HFF-Myc (cell line): ENCODE measurements around the gene THOP1.

Source experiments
- DNase-seq: peaks from one replicate; pipeline ENCODE4 v3.0.0-alpha.2; 2011; ENCODE audit warnings: low read depth; ENCODE audit errors: extremely low read depth
- H3K4me3 ChIP-seq: replicated peaks from 2 replicates; pipeline ENCODE4 v1.5.1; 2011; ENCODE audit warnings: low read depth, mild to moderate bottlenecking, control low read depth, low read length
- TF ChIP-seq, protein P1 (sequence below): IDR thresholded peaks from 2 replicates; pipeline ENCODE4 v1.5.1; 2012; ENCODE audit warnings: mild to moderate bottlenecking, low read depth, low read length, control low read depth; ENCODE audit errors: missing control alignments

Gene THOP1

DNA sequence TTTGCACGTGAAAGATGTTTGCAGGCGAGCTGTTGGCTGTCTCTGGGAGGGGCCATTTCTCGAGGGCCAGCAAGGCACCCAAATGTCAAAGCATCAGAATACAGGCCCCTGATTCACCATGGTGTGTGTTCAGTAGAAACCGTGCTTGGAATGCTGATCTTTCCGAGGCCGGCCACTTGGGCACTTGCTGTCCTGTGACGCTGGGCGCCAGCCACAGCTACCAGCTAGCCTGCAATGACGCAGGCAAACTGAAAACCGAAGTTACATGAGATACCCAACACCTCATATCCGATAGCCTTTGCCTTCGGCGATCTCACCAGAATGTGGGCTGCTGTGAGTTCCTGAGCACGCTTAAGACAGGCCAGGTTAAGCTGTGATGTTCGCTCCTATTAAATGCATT, 12.0 kb downstream of the THOP1 start:
- no peak for DNase-seq
- no peak overlapping the region for H3K4me3 ChIP-seq
- TF ChIP-seq, protein P1, sequence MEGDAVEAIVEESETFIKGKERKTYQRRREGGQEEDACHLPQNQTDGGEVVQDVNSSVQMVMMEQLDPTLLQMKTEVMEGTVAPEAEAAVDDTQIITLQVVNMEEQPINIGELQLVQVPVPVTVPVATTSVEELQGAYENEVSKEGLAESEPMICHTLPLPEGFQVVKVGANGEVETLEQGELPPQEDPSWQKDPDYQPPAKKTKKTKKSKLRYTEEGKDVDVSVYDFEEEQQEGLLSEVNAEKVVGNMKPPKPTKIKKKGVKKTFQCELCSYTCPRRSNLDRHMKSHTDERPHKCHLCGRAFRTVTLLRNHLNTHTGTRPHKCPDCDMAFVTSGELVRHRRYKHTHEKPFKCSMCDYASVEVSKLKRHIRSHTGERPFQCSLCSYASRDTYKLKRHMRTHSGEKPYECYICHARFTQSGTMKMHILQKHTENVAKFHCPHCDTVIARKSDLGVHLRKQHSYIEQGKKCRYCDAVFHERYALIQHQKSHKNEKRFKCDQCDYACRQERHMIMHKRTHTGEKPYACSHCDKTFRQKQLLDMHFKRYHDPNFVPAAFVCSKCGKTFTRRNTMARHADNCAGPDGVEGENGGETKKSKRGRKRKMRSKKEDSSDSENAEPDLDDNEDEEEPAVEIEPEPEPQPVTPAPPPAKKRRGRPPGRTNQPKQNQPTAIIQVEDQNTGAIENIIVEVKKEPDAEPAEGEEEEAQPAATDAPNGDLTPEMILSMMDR = no peak

DNA sequence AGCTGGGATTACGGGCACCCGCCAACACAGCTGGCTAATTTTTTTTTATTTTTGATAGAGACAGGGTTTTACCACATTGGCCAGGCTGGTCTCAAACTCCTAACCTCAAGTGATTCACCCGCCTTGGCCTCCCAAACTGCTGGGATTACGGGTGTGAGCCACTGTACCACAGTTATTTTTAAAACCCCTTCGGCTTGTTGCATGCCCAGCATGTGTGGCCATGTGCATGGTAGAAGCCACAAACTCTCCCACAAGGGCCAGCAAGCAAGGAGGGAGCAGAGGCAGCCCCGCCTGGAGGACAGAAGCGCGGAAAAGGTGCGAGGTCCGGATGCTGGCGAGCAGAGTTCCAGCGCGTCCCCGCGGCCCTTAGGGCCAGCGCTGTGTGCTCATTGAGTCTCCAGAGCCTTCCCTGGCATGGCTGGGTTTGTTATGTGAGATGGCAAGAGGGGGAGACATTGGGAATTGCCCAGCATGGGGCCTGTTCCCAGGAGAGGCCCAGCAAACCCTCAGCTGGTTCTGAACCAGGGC, 12.9 kb downstream of the THOP1 start:
- H3K4me3 ChIP-seq = no peak overlapping the region
- no peak for DNase-seq
- TF ChIP-seq, protein P1 = no peak

DNA sequence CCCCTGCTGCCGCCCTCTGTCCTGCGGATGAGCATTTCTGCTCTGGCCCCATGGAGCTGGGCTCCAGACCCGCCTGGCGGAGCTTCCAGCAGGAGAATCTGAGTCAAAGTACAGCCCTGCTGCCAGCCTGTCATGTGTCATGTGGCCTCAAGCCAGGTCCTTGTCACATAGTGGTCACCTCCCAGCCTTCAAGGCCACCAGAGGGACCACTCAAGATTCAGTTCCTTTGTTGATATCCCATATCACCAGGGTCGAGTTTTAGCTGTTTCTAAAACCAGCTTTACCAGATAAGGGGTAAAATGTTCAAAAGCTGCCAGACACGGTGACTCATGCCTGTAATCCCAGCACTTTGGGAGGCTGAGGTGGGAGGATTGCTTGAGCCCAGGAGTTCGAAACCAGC, 13.4 kb downstream of the THOP1 start:
- H3K4me3 ChIP-seq = no peak overlapping the region
- TF ChIP-seq, protein P1 = no peak
- DNase-seq = no peak

DNA sequence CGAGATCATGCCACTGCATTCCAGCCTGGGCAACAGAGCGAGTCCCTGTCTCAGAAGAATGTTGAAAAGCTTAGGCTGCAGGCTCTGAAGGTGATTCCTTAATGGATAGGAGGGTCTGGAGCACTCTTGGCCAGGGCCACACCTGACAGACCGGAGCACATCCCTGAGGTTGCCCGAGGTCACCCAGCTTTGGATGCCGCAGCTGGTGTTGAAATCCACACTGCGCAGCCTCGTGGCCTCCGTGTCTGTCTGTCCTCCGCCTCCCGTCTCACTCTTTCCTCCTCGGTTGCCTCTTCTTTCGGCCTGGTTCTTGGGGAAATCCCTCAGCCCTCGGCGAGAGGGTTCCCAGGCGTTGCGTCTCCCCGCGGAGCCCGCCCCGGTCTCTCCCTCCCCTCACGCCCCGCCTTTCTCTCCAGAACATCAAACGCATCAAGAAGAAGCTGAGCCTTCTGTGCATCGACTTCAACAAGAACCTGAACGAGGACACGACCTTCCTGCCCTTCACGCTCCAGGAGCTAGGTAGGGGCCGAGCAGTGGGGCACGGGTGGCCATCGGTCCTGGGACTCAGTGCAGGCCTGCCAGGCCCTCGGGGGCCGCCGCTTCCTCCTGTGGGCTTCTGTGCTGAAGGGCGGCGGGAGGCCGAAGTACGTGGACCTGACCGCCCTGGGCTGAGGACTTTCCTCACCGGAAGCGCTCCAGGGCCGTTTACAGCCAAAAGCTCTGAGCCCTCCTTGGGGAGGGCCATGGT, 14.1 kb downstream of the THOP1 start:
- no peak overlapping the region for H3K4me3 ChIP-seq
- TF ChIP-seq, protein P1 = no peak
- no peak for DNase-seq

DNA sequence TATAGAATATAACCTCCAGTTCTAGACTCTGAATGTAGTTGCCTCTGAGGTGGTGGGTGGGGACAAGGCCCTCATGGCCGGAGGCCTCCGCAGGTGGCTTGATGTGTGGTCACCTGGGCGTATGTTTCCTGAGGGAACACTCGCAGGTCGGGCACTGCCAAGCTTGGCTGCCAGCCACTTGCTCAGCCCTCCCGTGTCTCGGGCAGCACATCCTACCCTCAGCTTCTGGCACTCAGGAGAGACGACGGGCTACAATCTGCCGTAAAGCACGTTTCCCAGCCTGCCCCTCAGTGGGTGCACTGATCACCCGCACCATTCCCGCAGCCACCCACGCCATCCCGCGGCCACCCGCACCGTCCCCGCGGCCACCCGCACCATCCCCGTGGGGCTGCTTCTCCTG, 15.2 kb downstream of the THOP1 start:
- no peak overlapping the region for H3K4me3 ChIP-seq
- DNase-seq = no peak
- TF ChIP-seq, protein P1 = no peak

DNA sequence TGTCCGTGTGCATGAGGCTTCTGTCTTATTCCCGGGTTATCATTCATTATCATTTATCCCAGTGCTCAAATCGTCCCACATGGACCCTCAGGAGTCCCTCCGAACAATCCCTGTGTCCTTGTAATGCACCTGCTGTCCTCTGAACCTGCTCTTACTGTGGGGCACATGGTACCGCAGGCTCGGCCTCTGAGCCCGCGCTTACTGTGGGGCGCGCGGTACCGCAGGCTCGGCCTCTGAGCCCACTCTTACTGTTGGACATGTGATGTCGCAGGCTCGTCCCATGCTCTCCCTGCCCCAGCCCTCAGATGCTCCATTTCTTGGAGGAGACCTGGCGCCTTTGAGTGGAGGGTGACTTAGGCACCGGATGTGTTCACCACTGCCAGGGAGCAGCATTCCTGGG, 17.5 kb downstream of the THOP1 start:
- no peak overlapping the region for H3K4me3 ChIP-seq
- no peak for DNase-seq
- TF ChIP-seq, protein P1 = no peak

DNA sequence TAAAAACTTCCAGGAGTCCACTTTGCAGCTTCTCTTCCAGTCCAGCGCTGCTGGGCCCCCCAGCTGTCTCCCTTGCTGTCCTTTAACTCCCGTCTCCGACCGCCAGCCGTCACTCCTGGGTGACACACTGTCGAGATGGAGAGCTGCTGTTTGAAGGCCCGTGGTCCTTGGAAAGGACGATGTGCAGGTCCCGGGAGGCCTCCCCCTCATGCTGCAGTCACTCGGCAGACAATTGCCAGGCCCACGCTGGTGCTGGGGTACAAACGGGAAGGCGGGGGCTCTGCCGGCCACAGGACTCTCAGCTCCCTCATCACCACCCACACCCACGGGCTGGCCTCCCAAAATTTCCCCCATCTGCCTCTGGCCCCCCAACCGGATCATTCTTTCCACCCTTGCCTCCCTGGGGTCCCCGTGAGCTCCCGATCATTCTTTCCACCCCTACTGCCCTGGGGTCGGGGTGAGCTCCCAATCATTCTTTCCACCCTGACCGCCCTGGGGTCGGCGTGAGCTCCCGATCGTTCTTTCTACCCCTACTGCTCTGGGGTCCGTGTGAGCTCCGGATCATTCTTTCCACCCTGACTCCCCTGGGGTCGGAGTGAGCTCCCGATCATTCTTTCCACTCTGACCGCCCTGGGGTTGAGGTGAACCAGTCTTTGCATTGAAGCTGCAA, 18.3 kb downstream of the THOP1 start:
- H3K4me3 ChIP-seq = no peak overlapping the region
- no peak for DNase-seq
- TF ChIP-seq, protein P1 = no peak
